ENCODE results near the gene ATXN2.
"Not testable (repeated sequence)": the region's sequence is repeated elsewhere in the genome, so short reads cannot be mapped to it uniquely, and the experiment has no call there.

Gene ATXN2

DNA sequence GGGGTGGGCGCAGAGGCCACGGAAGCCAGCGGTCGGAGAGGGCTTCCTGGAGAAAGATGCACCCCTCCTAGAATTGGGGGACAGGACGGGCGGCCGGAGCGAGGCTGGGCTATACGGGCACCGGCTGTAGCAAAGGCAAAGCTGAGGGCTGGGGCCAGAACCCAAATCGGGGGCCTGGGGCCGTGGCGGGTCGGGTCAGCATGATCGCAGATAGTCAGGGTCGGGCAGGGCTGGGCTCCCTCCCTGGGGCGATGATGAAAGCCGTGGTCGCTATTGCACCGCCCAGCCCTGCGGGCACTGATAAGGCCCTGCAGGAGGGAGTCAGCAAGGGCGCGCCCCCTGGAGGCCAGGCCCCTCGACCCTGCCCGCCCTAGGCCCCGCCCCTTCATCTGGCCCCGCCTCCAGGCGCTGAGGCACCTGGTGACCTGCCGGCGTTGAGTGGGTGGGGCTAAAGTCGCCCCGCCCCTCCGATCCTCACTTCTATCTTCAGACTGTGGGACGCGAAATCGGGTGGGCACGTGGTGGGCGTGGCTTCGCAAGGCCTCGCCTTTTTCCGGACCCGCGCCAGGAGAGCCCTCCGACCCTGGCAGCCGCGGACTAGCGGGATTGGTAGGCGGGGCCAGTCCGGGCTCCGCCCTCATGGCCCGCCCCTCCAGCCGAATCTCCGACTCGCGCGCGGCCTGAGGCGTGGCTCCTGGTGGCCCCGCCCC, 193.8 kb downstream of the ATXN2 start:
- DNase-seq: peak; percentile 100
- Mint-ChIP-seq H3K9me3 (no peaks in the 10 kb centered on the region), H3K27me3 (no peaks in the 10 kb centered on the region), H3K27ac (peak overlapping the region; percentile 99), H3K36me3 (ENCODE audit: low read depth) (peaks cover 29% of the 10 kb centered on the region), H3K4me1 (ENCODE audit: low read depth) (peaks cover 65% of the 10 kb centered on the region), H3K4me3 (peak overlapping the region; percentile 85)

GRCh38 chr12:111404362-111405148, 194.6 kb downstream of the ATXN2 start:
- Mint-ChIP-seq H3K27me3 (no peaks in the 10 kb centered on the region), H3K4me3 (peak overlapping the region; percentile 85), H3K27ac (peak overlapping the region; percentile 99), H3K4me1 (ENCODE audit: low read depth) (peaks cover 66% of the 10 kb centered on the region), H3K9me3 (no peaks in the 10 kb centered on the region), H3K36me3 (ENCODE audit: low read depth) (peaks cover 29% of the 10 kb centered on the region)
- peak; percentile 85 for DNase-seq

- DNase-seq, H3K4me3 Mint-ChIP-seq, H3K9me3 Mint-ChIP-seq, H3K27ac Mint-ChIP-seq, H3K27me3 Mint-ChIP-seq: not testable (repeated sequence)
- Mint-ChIP-seq H3K4me1 (ENCODE audit: low read depth) (peaks cover 59% of the 10 kb centered on the region), H3K36me3 (ENCODE audit: low read depth) (peaks cover 13% of the 10 kb centered on the region)
Observed at GRCh38 chr12:111402490-111402824, 196.7 kb downstream of the ATXN2 start.

Measured in activated T-cell treated with anti-CD3 and anti-CD28 coated beads, Interleukin-2, amount 50 U/mL, for 24 hours (primary cell).